Kidney (tissue), 14 donors: Measurements from ENCODE around the gene PIF1. TPM values are rescaled to one million over a fixed set of nuclear protein-coding genes. Genes with fewer than 3 reads are reported as not detected.
A peak's percentile ranks its signal among the peaks of the same experiment; 100 is the strongest.

Source experiments
- DNase-seq, 5 donors: peaks; one replicate each; pipeline ENCODE4 v3.0.0-alpha.2; 2013 to 2020
- FAIRE-seq: peaks from 2 replicates; lab custom pipeline; 2012; peaks lifted over from hg19 to GRCh38; lab: Jason Lieb, UNC
- H3K27ac ChIP-seq, 2 donors: one replicate each; pipeline ENCODE4 v1.7.0; 2013; ENCODE audit warnings: low read depth in 2 of 2, low read length in 2 of 2, inconsistent platforms in 1 of 2
- H3K27me3 ChIP-seq: one replicate; pipeline ENCODE4 v1.7.1; 2013; ENCODE audit warnings: low read length, inconsistent platforms; ENCODE audit not compliant: control insufficient read depth, insufficient read depth
- H3K36me3 ChIP-seq, 3 donors: one replicate each; pipeline versions ENCODE4 v1.7.0 to v1.7.1; 2013; ENCODE audit warnings: low read length in 3 of 3, control low read depth in 1 of 3, inconsistent platforms in 1 of 3; ENCODE audit not compliant: insufficient read depth in 3 of 3, control insufficient read depth in 2 of 3
- H3K4me1 ChIP-seq, 3 donors: one replicate each; pipeline versions ENCODE4 v1.7.0 to v1.7.1; 2013; ENCODE audit warnings: low read length in 3 of 3, inconsistent platforms in 1 of 3, low read depth in 1 of 3; ENCODE audit not compliant: control insufficient read depth in 2 of 3, insufficient read depth in 2 of 3
- H3K4me3 ChIP-seq, 3 donors: one replicate each; pipeline versions ENCODE4 v1.7.0 to v1.8.1; 2013; ENCODE audit warnings: low read length in 3 of 3, control low read depth in 1 of 3, inconsistent platforms in 1 of 3
- H3K9ac ChIP-seq, 3 donors: one replicate each; pipeline versions ENCODE4 v1.7.0 to v1.7.1; 2013; ENCODE audit warnings: low read length in 3 of 3, control low read depth in 1 of 3, inconsistent platforms in 1 of 3
- H3K9me3 ChIP-seq, 3 donors: one replicate each; pipeline versions ENCODE4 v1.7.0 to v1.7.1; 2013; ENCODE audit warnings: low read length in 3 of 3, control low read depth in 1 of 3, inconsistent platforms in 1 of 3; ENCODE audit not compliant: control insufficient read depth in 2 of 3, insufficient read depth in 1 of 3
- CTCF ChIP-seq: IDR thresholded peaks from 3 replicates; pipeline ENCODE4 v1.5.1; 2012; ENCODE audit warnings: mild to moderate bottlenecking, moderate library complexity, borderline replicate concordance; ENCODE audit not compliant: insufficient read depth; ENCODE audit errors: extremely low read depth
- intact Hi-C: fragments of 100-400 bp; cut with DNase I; formaldehyde crosslinking; loops from one replicate; pipeline ENCODE4 v1.11.1; 2022
- polyA plus RNA-seq: library from polyadenylated mRNA; stranded (reverse); fragments of 350-450 nt; fragmentation: Illumina TruSeq; extraction: RNeasy Lipid Tissue Mini Kit (QIAGEN cat#74804); gene quantifications from one replicate; pipeline ENCODE4 v1.2.3, GENCODE V29; 2014; ENCODE audit warnings: low read depth, low replicate concordance; ENCODE audit not compliant: insufficient read depth
- total RNA-seq: library from RNA; stranded (reverse); fragmentation: NEBNext Ultra II Directional; extraction: Animal tissue kit (Norgen Biotek cat#: 25700); gene quantifications from one replicate; pipeline ENCODE4 v1.2.1, GENCODE V29; 2021
- donor health status: control.
- donor health status: control.
- donor health status: control.
- donor health status: control.
- donor health status: control.
- donor health status: DM: yes; HTN: yes; CAD: no.
- donor health status: Normal renal cell carcinoma (clear cell type).

The PIF1 gene
- total and polyA plus RNA-seq, 2 donors from 2014 or later = 0.47 to 2.0 TPM

GRCh38 chr15:64813075-64813474 is 12.4 kb downstream of the PIF1 start:
- intact Hi-C loops = no loop called here
- DNase-seq = peak in 2 of 5 donors; percentile 52 to 57
- no peak overlapping the region for H3K27ac ChIP-seq

GRCh38 chr15:64810497-64811326 is 14.7 kb downstream of the PIF1 start:
- FAIRE-seq (no peak), DNase-seq (no peak)
- Histone ChIP-seq H3K27ac (no peak overlapping the region), H3K9ac (no peak overlapping the region), H3K9me3 (no peaks in the 10 kb centered on the region), H3K27me3 (no peaks in the 10 kb centered on the region), H3K4me1 (no peaks in the 10 kb centered on the region), H3K4me3 (no peak overlapping the region), H3K36me3 (no peaks in the 10 kb centered on the region)
- no peak for TF ChIP-seq CTCF
- intact Hi-C loops = no loop called here

More at GRCh38 chr15:64813075-64813474, 12.4 kb downstream of the PIF1 start:
- H3K9me3 ChIP-seq = no peaks in the 10 kb centered on the region
- no peaks in the 10 kb centered on the region for H3K36me3 ChIP-seq
- no peak for TF ChIP-seq CTCF
- no peak overlapping the region for H3K9ac ChIP-seq
- H3K4me3 ChIP-seq = no peak overlapping the region
- no peak for FAIRE-seq
- H3K27me3 ChIP-seq = no peaks in the 10 kb centered on the region
- no peaks in the 10 kb centered on the region for H3K4me1 ChIP-seq

GRCh38 chr15:64809649-64810496 is 15.6 kb downstream of the PIF1 start:
- H3K36me3 ChIP-seq = no peaks in the 10 kb centered on the region
- DNase-seq (peak; percentile 84 to 91 (median 89)), FAIRE-seq (no peak)
- no peaks in the 10 kb centered on the region for H3K27me3 ChIP-seq
- H3K4me1 ChIP-seq = no peaks in the 10 kb centered on the region
- TF ChIP-seq CTCF = peak; percentile 92
- H3K9me3 ChIP-seq = no peaks in the 10 kb centered on the region
- H3K4me3 ChIP-seq = no peak overlapping the region
- H3K9ac ChIP-seq = no peak overlapping the region
- intact Hi-C loops = loop anchor here (5.0 kb wide), 1 partner anchor 78 kb away; no protein-coding TSS in a partner anchor
- H3K27ac ChIP-seq = no peak overlapping the region
